Suppressor macrophage treated with lipopolysaccharide for 1 hour (primary cell): ENCODE data around the gene MYCBPAP.

Source experiments
- DNase-seq, 3 donors: peaks; one replicate each; pipeline ENCODE4 v3.0.0-alpha.2; 2020 to 2022

The MYCBPAP gene

DNA sequence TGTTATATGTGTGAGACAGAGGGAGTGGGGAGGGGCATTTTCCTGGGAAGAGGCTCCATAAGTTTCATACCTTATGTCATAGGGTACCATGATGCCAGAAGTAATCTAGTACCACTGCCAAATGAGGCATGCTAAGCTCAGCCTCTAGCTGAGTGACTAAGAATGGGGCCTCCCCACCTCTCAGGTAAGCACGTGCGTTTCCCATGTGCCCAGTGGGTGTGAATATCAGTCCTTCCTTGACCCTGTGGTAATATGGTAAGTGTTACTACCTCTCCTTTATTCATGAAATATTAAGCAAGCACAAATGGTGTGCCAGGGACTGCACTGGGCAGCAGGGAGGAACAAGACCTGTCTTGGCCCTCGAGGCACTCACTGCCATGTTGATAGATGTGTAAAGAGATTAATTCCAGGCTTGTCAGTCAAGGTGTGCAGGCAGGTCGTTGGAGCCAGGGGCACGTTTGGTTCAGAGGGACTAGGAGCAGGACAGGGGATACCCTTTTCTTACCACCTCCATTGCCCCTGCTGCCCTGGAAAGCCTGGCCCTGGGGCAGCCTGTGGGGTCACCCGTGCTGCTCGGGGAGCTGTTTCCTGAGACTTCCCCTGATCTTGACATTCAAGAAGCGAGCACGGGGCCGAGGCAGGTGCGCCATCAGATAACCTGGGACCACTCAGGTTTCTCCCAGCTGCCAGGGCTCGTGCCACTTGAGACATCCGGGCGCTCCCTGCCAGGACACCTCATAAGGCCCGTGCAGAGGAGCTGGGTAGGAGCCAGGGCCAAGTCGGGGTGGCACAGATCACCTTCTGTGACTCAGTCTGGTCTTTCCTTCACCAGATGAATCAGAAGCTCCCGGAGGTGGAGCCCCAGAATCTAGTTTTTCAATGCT, 20.8 kb upstream of the MYCBPAP start:
- no peak for DNase-seq

- DNase-seq: no peak
Measured at GRCh38 chr17:50488880-50489279, 19.4 kb upstream of the MYCBPAP start.

GRCh38 chr17:50491505-50491904, 16.7 kb upstream of the MYCBPAP start:
- peak in 2 of 3 donors; percentile 22 to 47 for DNase-seq

DNA sequence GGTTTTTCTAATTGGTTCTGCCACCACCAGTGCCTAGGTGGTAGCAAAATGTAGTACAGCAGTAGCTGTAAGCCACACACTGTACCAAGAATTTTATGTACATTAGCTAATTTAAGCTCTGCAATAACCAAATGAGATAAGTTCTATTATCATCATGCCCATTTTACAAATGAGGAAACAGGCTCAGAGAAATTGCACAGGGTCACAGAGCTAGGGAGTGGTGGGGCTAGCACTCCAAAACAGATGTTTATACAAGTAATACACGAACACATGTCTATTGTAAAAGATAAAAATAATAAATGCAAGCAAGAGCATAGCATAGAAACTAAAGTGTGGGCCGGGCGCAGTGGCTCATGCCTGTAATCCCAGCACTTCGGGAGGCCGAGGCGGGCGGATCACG, 16.0 kb upstream of the MYCBPAP start:
- DNase-seq: no peak

DNA sequence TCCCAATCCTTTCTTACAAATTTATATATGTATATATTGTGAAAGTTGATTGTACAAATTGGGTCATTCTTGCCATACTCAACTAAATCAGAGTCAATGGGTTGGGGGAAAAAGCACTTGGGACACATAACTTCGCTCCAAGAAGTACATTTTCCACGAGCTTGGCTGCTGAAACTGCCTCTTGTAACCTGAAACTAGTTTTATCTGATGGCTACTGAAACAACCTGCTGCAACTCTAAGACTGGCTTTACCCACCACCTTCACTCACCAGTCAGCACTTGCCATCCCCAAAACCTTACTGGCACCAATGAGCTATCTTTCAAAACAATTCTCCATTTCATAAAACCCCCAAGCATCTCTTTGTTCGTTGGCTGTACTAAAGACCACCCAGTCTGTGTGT, 14.5 kb upstream of the MYCBPAP start:
- DNase-seq: no peak

- no peak for DNase-seq
Measured at GRCh38 chr17:50495217-50495823, 12.9 kb upstream of the MYCBPAP start.

DNA sequence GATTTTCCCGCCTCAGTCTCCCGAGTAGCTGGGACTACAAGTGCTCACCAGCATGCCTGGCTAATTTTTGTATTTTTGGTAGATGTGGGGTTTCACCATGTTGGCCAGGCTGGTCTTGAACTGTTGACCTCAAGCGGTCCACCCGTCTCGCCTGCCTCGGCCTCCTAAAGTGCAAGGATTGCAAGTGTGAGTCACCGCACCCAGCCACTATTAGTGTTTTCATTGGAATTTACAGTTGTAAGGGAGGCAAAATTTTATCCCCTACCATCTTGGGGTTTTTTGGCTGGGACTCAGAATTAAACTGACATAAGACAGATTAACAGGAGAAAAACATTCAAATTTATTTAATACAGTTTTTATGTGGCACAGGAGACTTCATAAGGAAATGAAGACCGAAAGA, 12.3 kb upstream of the MYCBPAP start:
- no peak for DNase-seq

GRCh38 chr17:50498021-50498874, 10.0 kb upstream of the MYCBPAP start:
- DNase-seq: no peak

- no peak for DNase-seq
Measured at GRCh38 chr17:50499270-50499669, 9.0 kb upstream of the MYCBPAP start.

GRCh38 chr17:50499721-50500120, 8.5 kb upstream of the MYCBPAP start:
- DNase-seq: no peak

DNA sequence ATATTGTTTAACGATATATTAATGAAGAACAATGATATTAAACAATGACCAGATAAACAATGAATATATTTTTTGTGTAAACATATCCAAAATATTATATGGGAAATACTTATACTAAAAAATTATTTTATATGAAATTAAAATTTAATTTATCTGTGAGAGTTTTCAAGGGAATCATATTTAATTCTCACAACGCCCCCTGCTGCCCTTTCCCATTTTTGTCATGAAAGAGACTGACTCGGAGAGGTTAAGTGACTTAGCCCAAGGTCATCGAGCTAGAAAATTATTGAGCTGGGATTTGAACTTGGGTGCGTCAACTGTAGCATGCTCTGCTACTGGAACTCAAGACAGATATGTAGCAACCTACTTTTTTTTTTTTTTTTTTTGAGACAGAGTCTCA, 7.2 kb upstream of the MYCBPAP start:
- peak; percentile 52 to 64 (median 63) for DNase-seq

DNA sequence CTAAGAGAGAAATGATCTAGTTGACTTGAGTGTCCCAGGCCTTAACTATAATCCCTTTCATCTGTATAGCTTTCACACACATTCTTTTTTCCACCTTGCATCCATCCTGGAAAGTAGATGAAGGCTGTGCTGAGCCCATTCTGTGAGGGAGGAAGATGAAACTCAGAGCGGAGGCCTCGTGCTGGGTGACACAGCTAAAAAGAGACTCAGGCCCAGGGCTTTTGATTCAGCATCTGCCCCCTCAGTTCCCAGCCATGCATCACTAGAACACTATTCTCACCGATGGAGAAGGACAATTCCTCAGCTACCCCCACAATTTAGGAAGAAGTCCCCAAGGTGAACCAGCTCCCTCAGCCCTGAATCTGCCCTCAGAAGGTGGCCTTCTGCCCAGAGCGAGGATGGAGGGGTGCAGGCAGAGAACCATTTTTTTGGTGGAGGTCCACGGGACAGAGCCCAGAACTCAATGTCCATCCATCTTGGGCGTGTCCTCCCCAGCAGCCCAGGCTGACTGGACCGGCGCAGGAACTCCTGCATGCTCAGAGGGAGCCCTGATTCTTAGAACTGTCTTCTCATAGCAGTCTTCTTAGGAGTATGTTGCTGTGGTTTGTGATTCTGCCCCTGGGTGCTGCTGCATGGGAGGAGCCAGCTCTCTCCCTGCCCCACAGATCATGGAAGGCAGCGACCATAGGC, 5.8 kb upstream of the MYCBPAP start:
- DNase-seq: no peak

- peak in 1 of 3 donors; percentile 15 for DNase-seq
Measured at GRCh38 chr17:50505591-50506130, 2.6 kb upstream of the MYCBPAP start.

DNA sequence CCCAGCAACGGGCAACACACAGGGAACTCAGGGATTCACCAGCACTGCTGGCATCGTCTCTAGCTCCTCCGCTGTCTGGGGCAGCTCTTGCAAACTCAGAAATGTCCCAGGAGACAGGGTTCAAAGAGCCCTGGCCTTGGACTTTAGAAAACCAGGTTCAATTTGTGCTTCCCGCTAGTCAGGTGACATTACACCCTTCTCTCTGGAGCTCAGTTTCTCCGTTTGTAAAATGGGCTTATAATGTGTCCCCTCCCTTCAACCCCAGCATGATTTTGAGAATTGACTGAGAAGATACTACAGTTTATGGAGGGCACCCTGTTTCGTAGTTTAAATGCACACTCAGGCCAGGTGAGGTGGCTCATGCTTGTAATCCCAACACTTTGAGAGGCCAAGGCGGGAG, 1.9 kb upstream of the MYCBPAP start:
- no peak for DNase-seq

- no peak for DNase-seq
Measured at GRCh38 chr17:50508573-50509460, 578 bp downstream of the MYCBPAP start.

- peak; percentile 40 to 64 (median 52) for DNase-seq
Measured at GRCh38 chr17:50511058-50511457, 2.8 kb downstream of the MYCBPAP start.

- DNase-seq: no peak
Measured at GRCh38 chr17:50513495-50513894, 5.3 kb downstream of the MYCBPAP start.

DNA sequence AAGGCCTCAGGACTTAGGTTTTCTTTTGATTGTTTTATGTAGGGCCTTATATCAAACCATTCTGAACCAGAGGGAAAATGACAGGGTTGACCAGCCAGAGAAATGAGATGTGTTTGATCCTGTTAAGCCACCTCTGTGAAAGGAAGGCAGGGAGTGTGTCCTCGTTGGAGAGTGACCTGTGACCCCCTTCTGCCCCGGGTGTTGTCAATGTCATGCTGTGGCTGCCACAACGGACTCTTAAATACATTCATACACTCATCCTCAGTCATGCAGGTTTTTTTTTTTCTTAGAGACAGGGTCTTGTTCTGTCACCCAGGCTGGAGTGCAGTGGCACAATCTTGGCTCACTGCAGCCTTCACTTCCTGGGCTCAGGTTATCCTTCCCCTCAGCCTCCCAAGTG, 6.1 kb downstream of the MYCBPAP start:
- no peak for DNase-seq

GRCh38 chr17:50514936-50515702, 6.9 kb downstream of the MYCBPAP start:
- peak; percentile 20 to 38 (median 28) for DNase-seq

GRCh38 chr17:50517011-50517410, 8.8 kb downstream of the MYCBPAP start:
- no peak for DNase-seq
